NCI-H460 (cell line): ENCODE results near the gene RCOR3. TPM values are rescaled to one million over a fixed set of nuclear protein-coding genes. Genes with fewer than 3 reads are reported as not detected.

ENCODE experiments used
- DNase-seq: peaks from one replicate; pipeline ENCODE4 v3.0.0-alpha.2; 2016; ENCODE audit warnings: low read depth; ENCODE audit errors: extremely low read depth
- total RNA-seq: library from RNA; depleted of rRNA; stranded (reverse); fragments of >200 nt; shearing (Covaris generic); gene quantifications from 2 replicates; pipeline ENCODE4 v1.2.3, GENCODE V29; 2014

Gene RCOR3
- total RNA-seq, 1 experiment from 2014 or later, result 28.4 TPM

GRCh38 chr1:211323156-211324063 is 64.2 kb downstream of the RCOR3 start:
- DNase-seq, result peak; percentile 76

GRCh38 chr1:211324992-211325775 is 66.0 kb downstream of the RCOR3 start:
- no peak for DNase-seq

- no peak for DNase-seq
These were observed 67.0 kb downstream of the RCOR3 start for GRCh38 chr1:211326140-211326527.

- peak; percentile 40 for DNase-seq
These were observed 67.6 kb downstream of the RCOR3 start, which contains the start of gene TRAF5 for GRCh38 chr1:211326528-211327345. TRAF5 (plus strand) TSS chr1:211326833; CDS start chr1:211353240, 26,407 bp downstream.

- DNase-seq, result no peak
These were observed 68.3 kb downstream of the RCOR3 start for GRCh38 chr1:211327346-211327921.

GRCh38 chr1:211328084-211328694 is 69.0 kb downstream of the RCOR3 start:
- DNase-seq, result no peak

GRCh38 chr1:211328866-211329475 is 69.8 kb downstream of the RCOR3 start:
- DNase-seq, result no peak

GRCh38 chr1:211329764-211330201 is 70.6 kb downstream of the RCOR3 start:
- DNase-seq, result no peak

- no peak for DNase-seq
These were observed 71.2 kb downstream of the RCOR3 start for GRCh38 chr1:211330282-211330936.

- DNase-seq, result no peak
These were observed 72.0 kb downstream of the RCOR3 start for GRCh38 chr1:211331011-211331709.

- no peak for DNase-seq
These were observed 73.0 kb downstream of the RCOR3 start for GRCh38 chr1:211332036-211332616.

- DNase-seq, result no peak
These were observed 73.7 kb downstream of the RCOR3 start for GRCh38 chr1:211332830-211333229.

- DNase-seq, result no peak
These were observed 74.7 kb downstream of the RCOR3 start for GRCh38 chr1:211333906-211334305.

GRCh38 chr1:211334986-211335385 is 75.8 kb downstream of the RCOR3 start:
- no peak for DNase-seq

GRCh38 chr1:211335522-211336157 is 76.5 kb downstream of the RCOR3 start:
- DNase-seq, result no peak

GRCh38 chr1:211336161-211336560 is 77.0 kb downstream of the RCOR3 start:
- DNase-seq, result no peak

GRCh38 chr1:211336775-211337174 is 77.6 kb downstream of the RCOR3 start:
- no peak for DNase-seq
